NB4 (cell line): ENCODE results near the gene PRM2.
"Not testable (repeated sequence)": the region's sequence is repeated elsewhere in the genome, so short reads cannot be mapped to it uniquely, and the experiment has no call there.

Experiments
- DNase-seq: peaks from one replicate; pipeline ENCODE4 v3.0.0; 2010; ENCODE audit warnings: low read depth
- H3K4me3 ChIP-seq: one replicate; pipeline ENCODE4 v1.5.1; 2011; ENCODE audit warnings: mild to moderate bottlenecking, low read depth, low read length, moderate library complexity
- MYC ChIP-seq: IDR thresholded peaks from 2 replicates; pipeline ENCODE4 v1.6.1; 2011; ENCODE audit warnings: low read depth, low read length
- POLR2A ChIP-seq: IDR thresholded peaks from 2 replicates; pipeline ENCODE4 v1.6.1; 2011; ENCODE audit warnings: mild to moderate bottlenecking; ENCODE audit not compliant: insufficient read length; ENCODE audit errors: extremely low read depth
- TF ChIP-seq, protein P1 (sequence below): IDR thresholded peaks from one replicate; pipeline ENCODE4 v1.5.1; 2012; ENCODE audit warnings: low read depth, low read length
- TF ChIP-seq, protein P2 (sequence below): IDR thresholded peaks from 2 replicates; pipeline ENCODE4 v1.6.1; 2011; ENCODE audit warnings: low read depth, low read length

The PRM2 gene

DNA sequence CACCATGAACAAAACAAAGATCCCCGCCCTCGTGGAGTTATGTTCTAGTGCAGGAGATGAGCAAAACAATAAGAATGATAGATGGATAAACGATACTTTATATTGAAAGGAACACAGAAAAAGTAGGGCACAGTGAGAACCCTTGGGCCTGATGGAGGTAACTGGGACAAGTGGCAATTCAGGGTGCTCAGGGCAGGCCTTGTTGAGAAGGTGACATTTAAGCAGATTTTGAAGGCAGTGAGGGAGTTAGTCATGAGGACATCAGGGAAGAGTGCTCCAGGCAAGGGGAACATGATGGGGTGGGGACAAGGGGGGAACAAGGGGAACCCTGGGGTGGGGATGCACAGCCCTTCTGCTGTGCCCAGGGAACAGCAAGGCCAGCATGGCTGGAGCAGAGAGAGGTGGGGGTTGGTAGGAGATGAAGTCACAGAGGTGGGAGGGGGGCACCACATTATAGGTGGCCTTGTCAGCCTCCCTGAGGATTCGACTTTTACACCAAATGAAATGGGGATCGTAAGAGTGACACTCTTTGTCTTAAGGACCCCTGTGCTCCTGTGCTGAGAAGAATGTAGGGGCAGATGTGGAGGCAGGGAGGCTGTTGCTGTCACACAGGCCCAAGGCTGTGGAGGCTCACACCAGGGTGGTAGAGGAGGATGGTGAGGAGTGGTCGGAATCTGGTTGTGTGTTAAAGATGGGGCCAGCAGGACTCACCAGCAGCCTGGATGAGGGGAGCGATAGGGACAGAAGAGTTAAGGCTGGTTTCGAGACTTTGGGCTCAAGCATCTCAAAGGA is 14.0 kb upstream of the PRM2 start:
- no peak for DNase-seq
- TF ChIP-seq MYC (no peak), POLR2A (no peak)
- TF ChIP-seq, protein P1, sequence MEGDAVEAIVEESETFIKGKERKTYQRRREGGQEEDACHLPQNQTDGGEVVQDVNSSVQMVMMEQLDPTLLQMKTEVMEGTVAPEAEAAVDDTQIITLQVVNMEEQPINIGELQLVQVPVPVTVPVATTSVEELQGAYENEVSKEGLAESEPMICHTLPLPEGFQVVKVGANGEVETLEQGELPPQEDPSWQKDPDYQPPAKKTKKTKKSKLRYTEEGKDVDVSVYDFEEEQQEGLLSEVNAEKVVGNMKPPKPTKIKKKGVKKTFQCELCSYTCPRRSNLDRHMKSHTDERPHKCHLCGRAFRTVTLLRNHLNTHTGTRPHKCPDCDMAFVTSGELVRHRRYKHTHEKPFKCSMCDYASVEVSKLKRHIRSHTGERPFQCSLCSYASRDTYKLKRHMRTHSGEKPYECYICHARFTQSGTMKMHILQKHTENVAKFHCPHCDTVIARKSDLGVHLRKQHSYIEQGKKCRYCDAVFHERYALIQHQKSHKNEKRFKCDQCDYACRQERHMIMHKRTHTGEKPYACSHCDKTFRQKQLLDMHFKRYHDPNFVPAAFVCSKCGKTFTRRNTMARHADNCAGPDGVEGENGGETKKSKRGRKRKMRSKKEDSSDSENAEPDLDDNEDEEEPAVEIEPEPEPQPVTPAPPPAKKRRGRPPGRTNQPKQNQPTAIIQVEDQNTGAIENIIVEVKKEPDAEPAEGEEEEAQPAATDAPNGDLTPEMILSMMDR = no peak
- TF ChIP-seq, protein P2, sequence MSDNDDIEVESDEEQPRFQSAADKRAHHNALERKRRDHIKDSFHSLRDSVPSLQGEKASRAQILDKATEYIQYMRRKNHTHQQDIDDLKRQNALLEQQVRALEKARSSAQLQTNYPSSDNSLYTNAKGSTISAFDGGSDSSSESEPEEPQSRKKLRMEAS = no peak
- no peak overlapping the region for H3K4me3 ChIP-seq

GRCh38 chr16:11289696-11290095 is 13.4 kb upstream of the PRM2 start:
- not testable (repeated sequence) for DNase-seq, H3K4me3 ChIP-seq

DNA sequence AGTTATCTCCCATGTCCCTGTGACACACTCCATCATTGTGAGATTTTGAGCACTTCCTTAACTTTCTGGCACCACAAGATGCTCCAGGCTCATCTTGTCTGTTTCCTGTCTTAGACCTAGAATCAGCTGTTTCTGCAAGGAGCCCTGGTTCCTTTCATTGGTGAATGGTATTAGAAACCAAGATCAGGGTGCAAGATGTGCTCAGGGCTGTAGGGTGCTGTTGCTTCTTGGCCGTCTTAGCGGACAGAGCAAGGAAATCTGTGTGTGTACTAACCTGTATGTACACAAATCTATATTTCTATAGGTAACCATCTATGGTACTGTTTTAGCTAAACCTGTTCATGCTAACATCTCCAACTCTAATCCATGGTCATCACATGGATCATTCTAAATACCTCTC is 12.9 kb upstream of the PRM2 start:
- DNase-seq = no peak
- H3K4me3 ChIP-seq = no peak overlapping the region
- no peak for TF ChIP-seq MYC
- TF ChIP-seq POLR2A = no peak
- TF ChIP-seq, protein P2 = no peak

DNA sequence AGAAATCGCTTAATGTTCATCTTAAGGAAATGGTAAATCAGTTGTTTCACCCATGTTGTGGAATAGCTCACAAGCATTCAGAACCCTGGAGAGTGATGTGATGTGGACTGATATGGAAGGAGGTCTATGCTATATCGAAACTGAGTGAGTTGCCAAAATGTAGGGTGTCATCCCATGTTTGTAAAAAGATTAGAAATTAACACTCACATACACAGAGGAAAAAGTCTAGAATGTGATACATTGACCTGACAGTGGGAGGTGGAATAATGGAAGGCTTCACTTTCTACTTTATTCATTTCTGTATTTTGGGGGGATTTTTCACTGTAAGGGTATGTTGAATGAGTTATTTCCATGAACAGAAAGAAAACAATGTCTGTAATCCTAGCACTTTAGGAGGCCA is 9.6 kb upstream of the PRM2 start:
- H3K4me3 ChIP-seq = no peak overlapping the region
- TF ChIP-seq, protein P1 = no peak
- no peak for TF ChIP-seq MYC
- no peak for TF ChIP-seq POLR2A
- DNase-seq = no peak

GRCh38 chr16:11283820-11284248 is 7.6 kb upstream of the PRM2 start:
- peak; percentile 55 for DNase-seq

DNA sequence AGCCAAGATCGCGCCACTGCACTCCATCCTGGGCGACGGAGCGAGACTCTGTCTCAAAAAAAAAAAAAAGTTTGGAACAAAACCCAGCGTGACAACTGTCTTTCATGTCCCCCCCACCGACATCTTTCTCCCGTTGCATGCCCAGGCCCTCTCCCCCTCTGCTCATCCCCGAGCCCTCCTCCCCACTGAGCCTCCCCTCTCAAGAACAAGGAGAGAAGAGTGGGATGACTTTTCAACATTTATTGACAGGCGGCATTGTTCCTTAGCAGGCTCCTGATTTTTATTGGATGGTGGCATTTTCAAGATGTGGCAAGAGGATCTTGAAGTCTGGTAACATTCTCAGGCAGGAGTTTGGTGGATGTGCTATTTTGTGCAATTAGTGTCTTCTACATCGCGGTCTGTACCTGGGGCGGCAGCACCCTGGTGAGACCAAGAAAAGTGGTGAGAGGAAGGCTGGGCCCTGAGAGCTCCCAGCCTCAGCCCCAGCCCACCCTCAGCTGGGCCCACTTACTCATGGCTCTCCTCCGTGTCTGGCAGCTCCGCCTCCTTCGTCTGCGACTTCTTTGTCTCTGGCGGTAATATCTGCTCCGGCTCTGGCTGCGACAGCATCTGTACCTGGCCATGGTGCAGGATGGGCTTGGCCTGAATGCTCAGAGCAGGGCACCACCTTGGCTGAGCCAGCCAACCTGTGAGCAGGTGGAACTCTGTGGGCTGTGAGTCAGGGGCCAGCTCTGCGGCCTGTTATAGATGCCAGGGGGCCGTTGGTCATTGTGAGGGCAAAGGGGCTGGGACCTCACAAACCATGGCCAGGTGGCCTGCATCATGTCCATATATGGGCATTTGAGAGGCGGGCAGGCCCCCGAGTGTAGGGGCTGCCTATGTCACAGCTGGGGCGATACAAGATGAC is 4.6 kb upstream of the PRM2 start, which contains the start of gene PRM1:
Gene PRM1 (minus strand): TSS at position 715 of the 907 bp plus-strand sequence. CDS start 92 bp downstream, at position 623.
- H3K4me3 ChIP-seq = no peak within 1 kb of the TSS
- no peak for TF ChIP-seq MYC
- TF ChIP-seq, protein P2 = no peak
- TF ChIP-seq, protein P1 = no peak
- no peak for DNase-seq

More at GRCh38 chr16:11283820-11284248, 7.6 kb upstream of the PRM2 start:
- TF ChIP-seq POLR2A = no peak
- TF ChIP-seq, protein P2 = no peak
- no peak for TF ChIP-seq MYC
- TF ChIP-seq, protein P1 = no peak
- H3K4me3 ChIP-seq = no peak overlapping the region
